KG1 (cell line): Measurements from ENCODE around the gene IFI30.
"Not testable (repeated sequence)": the region's sequence is repeated elsewhere in the genome, so short reads cannot be mapped to it uniquely, and the experiment has no call there.

Experiments
- DNase-seq: peaks from one replicate; lab custom pipeline; 2025; lab: John Stamatoyannopoulos, UW

IFI30 gene

GRCh38 chr19:18203408-18203862, 29.8 kb downstream of the IFI30 start:
- DNase-seq = no peak

- DNase-seq = peak; percentile 99
These were observed 30.3 kb downstream of the IFI30 start, which contains the start of gene RAB3A for GRCh38 chr19:18203863-18204393. Gene RAB3A, minus strand, starts transcription at chr19:18204042. Its CDS starts 1,302 bp downstream, at chr19:18202740.

- DNase-seq = no peak
These were observed 31.0 kb downstream of the IFI30 start for GRCh38 chr19:18204394-18205199.

GRCh38 chr19:18205200-18205892, 31.7 kb downstream of the IFI30 start:
- DNase-seq = peak; percentile 29

GRCh38 chr19:18206018-18206417, 32.4 kb downstream of the IFI30 start:
- no peak for DNase-seq

GRCh38 chr19:18208098-18208951, 34.7 kb downstream of the IFI30 start:
- no peak for DNase-seq

- not testable (repeated sequence) for DNase-seq
These were observed 36.3 kb downstream of the IFI30 start for GRCh38 chr19:18209912-18210311.

- DNase-seq = no peak
These were observed 38.1 kb downstream of the IFI30 start for GRCh38 chr19:18211683-18212082.

- DNase-seq = no peak
These were observed 41.3 kb downstream of the IFI30 start for GRCh38 chr19:18214779-18215433.

GRCh38 chr19:18216789-18217188, 43.2 kb downstream of the IFI30 start:
- no peak for DNase-seq

- no peak for DNase-seq
These were observed 44.5 kb downstream of the IFI30 start for GRCh38 chr19:18218159-18218558.

GRCh38 chr19:18218600-18218999, 45.0 kb downstream of the IFI30 start:
- DNase-seq = no peak

GRCh38 chr19:18219911-18220631, 46.5 kb downstream of the IFI30 start:
- no peak for DNase-seq

GRCh38 chr19:18220632-18221275, 47.1 kb downstream of the IFI30 start:
- no peak for DNase-seq

- no peak for DNase-seq
These were observed 48.5 kb downstream of the IFI30 start for GRCh38 chr19:18221815-18222725.

GRCh38 chr19:18223860-18224524, 50.4 kb downstream of the IFI30 start:
- no peak for DNase-seq

GRCh38 chr19:18224525-18225354, 51.1 kb downstream of the IFI30 start:
- DNase-seq = peak; percentile 81

- no peak for DNase-seq
These were observed 51.7 kb downstream of the IFI30 start for GRCh38 chr19:18225355-18225701.
